Epidermal melanocyte (primary cell): ENCODE data around the gene STK32B.

Source experiments
- DNase-seq: peaks from one replicate; pipeline ENCODE4 v3.0.0; 2011; ENCODE audit warnings: low spot score; ENCODE audit not compliant: insufficient read length

STK32B gene

DNA sequence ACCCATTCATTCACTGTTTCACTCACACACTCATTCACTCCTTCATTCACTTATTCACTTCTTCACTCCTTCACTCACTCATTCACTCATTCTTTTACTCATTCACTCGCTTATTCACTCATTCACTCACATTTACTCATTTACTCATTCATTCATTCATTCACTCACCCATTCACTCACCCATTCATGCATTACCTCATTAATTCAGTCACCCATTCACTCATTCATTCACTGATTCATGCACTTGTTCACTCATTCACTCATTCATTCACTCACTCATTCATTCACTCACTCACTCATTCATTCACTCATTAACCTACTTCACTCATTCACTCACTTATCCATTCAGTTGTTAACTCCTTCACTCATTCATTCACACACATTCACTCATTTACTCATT is 70.8 kb downstream of the STK32B start:
- DNase-seq, result no peak

DNA sequence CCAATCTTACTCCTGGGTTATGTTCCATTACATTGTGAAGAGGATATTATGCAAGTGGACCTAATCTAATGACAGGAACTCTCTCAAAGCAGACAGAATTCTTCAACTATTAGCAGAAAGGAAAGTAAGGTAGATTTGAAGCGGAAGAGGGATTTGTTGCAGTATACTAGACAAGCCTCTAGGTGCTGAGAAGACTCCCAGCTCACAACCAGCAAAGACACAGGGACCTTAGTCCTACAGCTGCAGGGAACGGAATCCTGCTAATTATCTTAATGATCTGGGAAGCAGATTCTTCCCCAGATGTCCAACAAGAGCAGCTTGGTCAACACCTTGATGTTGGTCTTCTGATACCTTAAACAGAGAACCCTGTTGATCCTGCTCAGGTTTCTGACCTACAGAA is 73.6 kb downstream of the STK32B start:
- no peak for DNase-seq

- DNase-seq, result no peak
These were observed 74.0 kb downstream of the STK32B start for GRCh38 chr4:5125321-5125720.

DNA sequence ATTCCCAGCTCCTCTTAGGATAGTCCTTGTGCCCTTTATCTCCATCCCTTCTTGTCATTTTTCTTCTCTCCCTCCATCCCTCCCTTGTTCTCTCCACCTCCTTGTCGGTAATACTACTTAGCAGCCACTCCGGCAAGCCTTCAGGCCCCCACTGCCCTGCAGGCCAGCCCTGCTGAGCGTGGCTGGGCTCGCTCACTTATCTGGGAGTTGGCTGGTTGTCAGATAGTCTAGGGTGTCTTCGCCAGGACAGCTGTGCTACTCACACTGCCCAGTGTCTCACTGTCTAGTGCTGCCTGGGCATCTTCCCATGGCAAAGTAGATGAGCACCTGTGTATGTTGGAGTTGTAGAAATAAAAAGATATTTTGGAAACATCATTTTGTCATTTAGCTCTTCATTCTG is 75.0 kb downstream of the STK32B start:
- DNase-seq, result no peak

DNA sequence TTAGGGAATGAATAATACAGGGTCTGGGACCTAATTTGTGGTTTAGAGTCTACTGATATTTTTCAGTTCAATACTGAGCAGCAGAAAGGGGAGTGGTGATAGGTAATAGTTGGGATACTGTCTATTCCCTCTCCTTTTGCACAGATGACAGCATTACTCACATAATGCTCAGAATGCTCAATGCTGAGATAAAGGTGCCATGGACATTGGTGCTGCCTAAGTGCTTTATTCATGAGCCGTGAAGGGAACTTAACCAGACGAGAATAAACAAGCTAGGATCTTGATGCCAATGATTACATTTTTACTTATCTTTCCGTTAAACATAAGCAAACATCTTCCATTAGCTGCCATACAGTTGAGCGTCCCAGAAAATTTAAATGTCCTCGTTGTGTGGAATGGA is 75.6 kb downstream of the STK32B start:
- DNase-seq, result no peak

DNA sequence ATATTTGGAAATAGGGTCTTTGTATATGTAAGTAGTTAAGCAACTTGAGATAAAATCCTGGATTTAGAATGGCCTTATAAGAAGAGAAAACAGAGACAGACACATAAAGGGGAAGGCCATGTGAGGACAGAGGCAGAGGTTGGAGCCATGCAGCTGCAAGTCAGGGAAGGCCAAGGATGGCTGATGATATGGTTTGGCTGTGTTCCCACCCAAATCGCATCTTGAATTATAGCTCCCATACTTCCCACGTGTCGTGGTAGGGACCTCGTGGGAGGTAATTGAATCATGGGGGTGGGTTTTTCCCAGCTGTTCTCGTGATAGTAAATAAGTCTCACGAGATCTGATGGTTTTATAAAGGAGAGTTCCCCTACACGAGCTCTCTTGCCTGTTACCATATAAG is 76.3 kb downstream of the STK32B start:
- DNase-seq, result no peak

GRCh38 chr4:5128569-5128968 is 77.3 kb downstream of the STK32B start:
- no peak for DNase-seq

GRCh38 chr4:5133201-5133600 is 81.9 kb downstream of the STK32B start:
- no peak for DNase-seq

DNA sequence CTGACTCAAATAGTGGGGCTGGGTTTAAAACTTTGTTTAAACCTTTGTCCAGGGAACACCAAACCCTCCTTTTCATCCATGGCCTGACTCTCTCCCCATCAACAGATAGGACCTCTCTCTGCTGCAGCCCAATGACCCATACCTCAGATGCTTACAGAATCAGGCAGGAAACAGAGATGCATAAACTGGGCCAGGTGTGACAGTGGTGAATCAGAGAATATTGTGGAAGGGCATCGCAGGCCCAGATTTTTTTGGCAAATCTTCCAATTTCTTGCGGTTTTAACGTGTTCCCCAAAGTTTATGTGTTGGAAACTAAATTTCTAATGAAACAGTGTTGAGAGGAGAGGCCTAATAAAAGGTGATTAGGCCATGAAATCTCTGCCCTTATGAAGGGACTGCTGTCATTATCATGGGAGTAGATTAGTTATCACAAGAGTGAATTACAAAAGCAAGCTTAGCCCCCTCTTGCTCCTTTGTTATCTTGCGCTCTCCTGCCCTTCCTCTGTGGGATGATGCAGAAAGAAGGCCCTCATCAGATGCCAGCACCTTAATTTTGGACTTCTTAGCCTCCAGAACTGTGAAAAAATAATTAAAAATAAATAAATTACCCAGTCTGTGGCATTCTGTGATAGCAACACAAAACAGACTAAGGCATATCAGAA is 82.8 kb downstream of the STK32B start:
- no peak for DNase-seq

DNA sequence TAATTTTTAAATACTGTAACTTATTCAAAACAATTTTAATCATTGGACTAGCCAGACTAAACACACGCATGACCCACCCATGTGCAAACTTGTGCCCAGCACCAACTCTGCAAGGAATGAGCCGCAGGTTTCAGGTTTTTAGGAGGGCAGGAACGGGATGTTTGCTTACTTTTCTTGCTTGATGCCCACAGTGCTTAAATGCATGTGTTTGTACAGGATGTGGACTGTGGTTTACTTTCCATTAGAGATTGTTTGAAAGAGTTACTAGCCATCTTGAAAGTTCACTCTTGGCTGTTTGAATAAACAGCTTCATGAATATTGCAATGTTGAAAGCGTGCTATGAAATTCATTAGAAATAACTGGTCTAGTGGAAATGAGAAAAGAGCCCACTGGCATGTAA is 83.3 kb downstream of the STK32B start:
- no peak for DNase-seq

DNA sequence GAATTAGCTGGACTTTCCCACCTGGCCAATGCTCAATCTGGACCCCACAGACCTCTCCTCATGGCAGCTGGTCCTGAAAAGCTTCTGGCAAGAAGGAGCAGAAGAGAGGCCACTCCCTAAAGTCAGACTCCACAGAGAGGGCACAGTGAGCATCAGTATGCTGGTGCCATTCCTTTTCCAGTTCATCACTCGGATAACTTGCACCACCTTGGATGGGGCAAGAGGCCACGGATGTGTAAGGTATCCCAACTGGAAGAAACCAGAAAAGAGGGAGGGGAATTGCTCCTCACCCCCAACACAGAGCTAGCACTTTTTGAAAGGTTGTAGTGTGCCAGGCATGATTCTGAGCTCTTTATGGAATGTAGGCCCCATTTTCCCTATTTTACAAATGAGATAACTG is 85.9 kb downstream of the STK32B start:
- no peak for DNase-seq

GRCh38 chr4:5137927-5138326 is 86.6 kb downstream of the STK32B start:
- no peak for DNase-seq

- DNase-seq, result no peak
These were observed 87.1 kb downstream of the STK32B start for GRCh38 chr4:5138389-5138788.

DNA sequence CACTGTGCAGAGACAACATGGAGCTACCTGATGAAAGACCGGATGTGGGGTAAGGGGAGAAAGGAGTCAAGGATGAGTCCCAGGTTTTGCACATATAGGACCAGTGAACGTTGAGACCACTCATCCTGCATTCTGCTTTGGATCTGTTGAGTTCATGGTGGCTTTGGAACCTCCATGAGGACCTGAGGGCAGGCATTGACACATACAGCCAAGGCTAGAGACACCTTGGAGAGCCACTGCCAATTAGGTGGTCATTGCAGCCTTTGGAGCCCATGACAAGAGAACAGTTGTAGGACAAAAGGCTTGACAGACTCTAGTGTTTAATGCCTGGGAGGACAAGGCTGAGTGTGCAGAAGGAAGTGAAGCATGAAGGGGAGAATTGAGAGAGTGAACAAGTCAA is 87.9 kb downstream of the STK32B start:
- DNase-seq, result no peak

DNA sequence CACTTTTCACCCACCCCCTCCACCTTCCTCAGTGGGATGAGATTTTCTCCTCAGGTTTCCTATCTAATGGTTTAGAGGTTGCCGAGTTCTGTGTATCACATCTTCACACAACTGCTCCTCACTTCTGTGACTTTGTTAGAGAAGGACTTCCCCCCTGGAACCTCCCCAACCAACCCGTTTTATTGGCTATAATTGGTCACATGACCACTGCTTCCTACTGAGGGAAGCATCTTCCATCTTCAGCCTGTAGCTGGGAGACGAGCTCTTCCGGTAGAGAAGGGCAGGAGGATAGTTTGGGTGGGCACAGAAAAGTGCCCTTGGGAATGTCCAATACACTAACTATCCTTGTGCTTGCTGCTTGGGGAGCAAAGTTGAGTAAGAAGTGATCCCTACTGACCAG is 90.5 kb downstream of the STK32B start:
- DNase-seq, result no peak

- no peak for DNase-seq
These were observed 91.4 kb downstream of the STK32B start for GRCh38 chr4:5142726-5143125.

- no peak for DNase-seq
These were observed 92.1 kb downstream of the STK32B start for GRCh38 chr4:5143306-5143861.

- no peak for DNase-seq
These were observed 92.7 kb downstream of the STK32B start for GRCh38 chr4:5143940-5144339.

DNA sequence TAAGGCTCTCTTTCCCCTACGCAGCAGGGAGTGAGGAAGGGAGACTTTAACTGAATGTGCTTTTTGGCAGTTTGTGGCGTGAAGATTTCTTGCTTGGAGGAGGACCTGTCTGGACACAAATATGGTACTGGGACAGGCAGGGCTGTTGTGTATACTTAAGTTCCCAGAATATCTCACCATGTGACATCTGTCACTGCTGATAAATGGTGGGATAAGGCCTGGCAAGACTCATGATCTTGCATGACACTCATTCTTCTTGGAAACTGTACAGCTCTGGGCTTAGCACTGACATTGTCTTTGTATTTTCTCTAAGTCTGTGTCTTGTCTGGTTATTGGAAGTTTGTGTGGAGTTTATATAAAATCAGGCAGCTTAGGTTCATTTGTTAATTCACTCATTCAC is 93.1 kb downstream of the STK32B start:
- no peak for DNase-seq

- no peak for DNase-seq
These were observed 95.0 kb downstream of the STK32B start for GRCh38 chr4:5146248-5146647.

- DNase-seq, result no peak
These were observed 101.2 kb downstream of the STK32B start for GRCh38 chr4:5152521-5152920.

DNA sequence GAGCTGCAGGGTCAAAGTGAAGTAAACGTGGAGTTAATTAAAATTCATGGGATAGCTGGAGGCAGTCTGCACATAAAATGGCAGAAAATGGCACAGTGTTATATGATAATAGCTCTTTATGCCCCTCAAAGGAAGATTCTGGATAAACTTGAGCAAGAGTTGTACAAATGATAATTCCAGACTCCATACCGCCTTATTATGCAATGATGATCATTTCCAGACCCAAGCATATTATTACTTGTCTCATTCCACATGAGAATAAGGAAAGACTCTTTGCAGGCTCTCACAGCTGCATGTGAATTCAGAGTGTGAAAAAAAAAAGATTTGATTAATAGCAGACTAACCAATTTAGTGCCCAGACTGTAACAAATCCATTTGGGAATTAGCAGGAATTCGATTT is 105.4 kb downstream of the STK32B start:
- DNase-seq, result no peak
